ENCODE data around the gene NDUFA11.

DNA sequence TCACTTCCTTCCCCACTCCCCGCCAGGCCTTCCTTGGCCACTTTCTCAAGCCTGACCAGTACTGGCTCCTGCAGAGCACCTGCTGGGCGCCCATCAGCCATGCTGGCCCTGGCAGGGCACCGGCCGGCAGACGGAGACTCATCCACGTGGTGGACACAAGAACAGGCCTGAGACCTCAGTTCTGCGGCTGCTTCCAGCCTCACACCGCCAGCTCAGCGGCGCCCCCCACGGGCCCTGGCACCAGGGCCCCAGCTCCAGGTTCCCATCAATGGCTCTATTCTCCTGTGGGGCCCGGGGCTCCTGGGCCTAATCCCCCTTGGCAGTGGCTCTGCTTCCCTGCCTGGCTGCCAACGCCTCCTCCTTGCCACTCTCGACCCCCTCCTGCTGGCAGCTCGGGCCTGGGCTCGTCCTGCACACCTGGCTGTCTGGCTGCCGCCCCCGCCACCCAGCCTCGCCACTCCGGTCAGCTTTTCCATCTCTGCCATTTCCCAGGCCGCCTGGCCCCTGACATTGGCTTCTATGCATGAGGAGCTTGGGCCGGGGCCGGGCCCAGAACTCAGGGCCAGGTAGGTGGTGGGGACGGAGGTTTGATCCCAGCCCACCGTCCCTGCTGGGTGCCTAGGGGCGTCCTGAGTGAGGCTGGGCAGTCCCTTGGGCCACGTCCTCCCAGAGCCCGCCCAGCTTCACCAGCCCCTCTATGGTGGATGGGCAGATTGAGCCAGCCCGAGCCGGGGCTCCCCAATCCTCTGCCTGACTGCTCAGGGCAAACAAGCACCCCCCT, 6.2 kb downstream of the NDUFA11 start:
- TF ChIP-seq CTCF (IDR thresholded peaks at IDR 0.05) (no peak), POLR2A (IDR thresholded peaks at IDR 0.05) (no peak), POLR2AphosphoS5 (IDR thresholded peaks at IDR 0.05) (no peak), EP300 (IDR thresholded peaks at IDR 0.05; ENCODE audit: low read depth) (no peak)
